ENCODE measurements around the gene SLC26A1. TPM values are rescaled to one million over a fixed set of nuclear protein-coding genes. Genes with fewer than 3 reads are reported as not detected.
A peak's percentile ranks its signal among the peaks of the same experiment; 100 is the strongest.

SLC26A1 gene
- total and polyA plus RNA-seq, 2 of the 13 experiments (the other 11 are each of a cell fraction or from before 2014, with no cell fraction given): 5.4 to 22.9 TPM

DNA sequence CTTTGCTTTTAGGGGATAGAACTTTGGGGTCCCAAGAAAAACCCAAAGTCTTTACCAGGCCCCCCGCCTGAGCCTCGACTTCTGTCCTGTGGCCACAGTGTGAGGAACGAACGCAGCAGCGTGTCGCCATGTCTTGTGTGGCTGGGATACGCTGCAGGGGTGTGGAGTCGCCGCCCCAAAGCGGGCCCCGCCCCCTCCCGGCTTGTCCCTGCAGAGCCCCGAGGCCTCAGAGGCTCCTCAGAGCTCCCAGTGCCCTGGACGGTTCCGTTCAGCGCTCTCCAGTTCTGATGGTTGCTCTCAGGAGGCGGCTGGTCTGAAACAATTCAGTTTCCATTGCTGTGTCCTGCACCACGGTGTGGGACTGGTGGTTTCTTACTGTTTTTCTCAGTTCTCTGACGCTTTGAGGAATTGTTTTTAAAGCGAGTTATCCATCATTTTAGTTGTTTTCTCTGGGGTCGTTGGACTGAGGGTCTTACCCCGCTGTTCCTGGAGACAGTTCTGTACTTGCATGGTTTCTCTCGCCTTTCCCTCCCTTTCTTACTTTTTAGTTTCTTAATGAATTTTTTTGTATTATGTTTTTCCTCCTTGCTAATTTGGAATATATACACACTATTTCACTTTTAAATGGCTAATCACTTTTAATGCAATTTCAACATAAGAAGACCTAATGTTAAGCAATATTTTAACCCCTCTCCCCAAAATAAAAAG is 7.9 kb downstream of the SLC26A1 start (continued):
- TF ChIP-seq, protein P1, sequence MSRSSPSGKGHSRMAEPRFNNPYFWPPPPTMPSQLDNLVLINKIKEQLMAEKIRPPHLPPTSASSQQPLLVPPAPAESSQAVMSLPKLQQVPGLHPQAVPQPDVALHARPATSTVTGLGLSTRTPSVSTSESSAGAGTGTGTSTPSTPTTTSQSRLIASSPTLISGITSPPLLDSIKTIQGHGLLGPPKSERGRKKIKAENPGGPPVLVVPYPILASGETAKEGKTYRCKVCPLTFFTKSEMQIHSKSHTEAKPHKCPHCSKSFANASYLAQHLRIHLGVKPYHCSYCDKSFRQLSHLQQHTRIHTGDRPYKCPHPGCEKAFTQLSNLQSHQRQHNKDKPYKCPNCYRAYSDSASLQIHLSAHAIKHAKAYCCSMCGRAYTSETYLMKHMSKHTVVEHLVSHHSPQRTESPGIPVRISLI (CRISPR knock-in tag; IDR thresholded peaks at IDR 0.05; ENCODE audit: borderline replicate concordance): no peak
- TF ChIP-seq TCF7 (IDR thresholded peaks at IDR 0.05; ENCODE audit: low read depth) (no peak), RXRB (CRISPR knock-in tag; IDR thresholded peaks at IDR 0.05; ENCODE audit: borderline replicate concordance) (0 out of 2 replicates have a peak, but pooled peaks have one; percentile 21), IRX3 (CRISPR knock-in tag; IDR thresholded peaks at IDR 0.05; ENCODE audit: borderline replicate concordance, low read depth) (no peak), ZFX (CRISPR knock-in tag; IDR thresholded peaks at IDR 0.05; ENCODE audit: low read depth) (peak; percentile 39; the same call in 1 of the 2 replicates), ZNF564 (CRISPR knock-in tag; IDR thresholded peaks at IDR 0.05) (no peak), KMT2B (CRISPR knock-in tag; IDR thresholded peaks at IDR 0.05) (no peak), ZNF513 (CRISPR knock-in tag; conservative IDR thresholded peaks at IDR 0.05) (no peak), GATAD2A (CRISPR knock-in tag; IDR thresholded peaks at IDR 0.05) (peak; percentile 43; the same call in 1 of the 2 replicates), GFI1 (CRISPR knock-in tag; IDR thresholded peaks at IDR 0.05; ENCODE audit: borderline replicate concordance) (no peak), IKZF5 (CRISPR knock-in tag; IDR thresholded peaks at IDR 0.05) (peak; percentile 30; the same call in 1 of the 2 replicates), STAG1 (CRISPR knock-in tag; IDR thresholded peaks at IDR 0.05) (0 out of 2 replicates have a peak, but pooled peaks have one; percentile 15), E2F2 (CRISPR knock-in tag; IDR thresholded peaks at IDR 0.05; ENCODE audit: borderline replicate concordance) (no peak), MLXIP (CRISPR knock-in tag; IDR thresholded peaks at IDR 0.05; ENCODE audit: borderline replicate concordance) (no peak), POLR2A (IDR thresholded peaks at IDR 0.05; ENCODE audit: insufficient read depth in 1 of 2, low read depth in 2 of 2, low read length in 2 of 2) (peak in 1 of 2 experiments; percentile 62; a peak in 2 of 4 replicates)
- TF ChIP-seq, protein P2, sequence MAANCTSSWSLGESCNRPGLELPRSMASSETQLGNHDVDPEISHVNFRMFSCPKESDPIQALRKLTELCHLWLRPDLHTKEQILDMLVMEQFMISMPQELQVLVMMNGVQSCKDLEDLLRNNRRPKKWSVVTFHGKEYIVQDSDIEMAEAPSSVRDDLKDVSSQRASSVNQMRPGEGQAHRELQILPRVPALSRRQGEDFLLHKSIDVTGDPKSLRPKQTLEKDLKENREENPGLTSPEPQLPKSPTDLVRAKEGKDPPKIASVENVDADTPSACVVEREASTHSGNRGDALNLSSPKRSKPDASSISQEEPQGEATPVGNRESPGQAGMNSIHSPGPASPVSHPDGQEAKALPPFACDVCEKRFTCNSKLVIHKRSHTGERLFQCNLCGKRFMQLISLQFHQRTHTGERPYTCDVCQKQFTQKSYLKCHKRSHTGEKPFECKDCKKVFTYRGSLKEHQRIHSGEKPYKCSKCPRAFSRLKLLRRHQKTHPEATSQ (CRISPR knock-in tag; IDR thresholded peaks at IDR 0.05; ENCODE audit: borderline replicate concordance): 0 out of 2 replicates have a peak, but pooled peaks have one; percentile 43

Measured in HepG2 (cell line).